Endodermal cell (in vitro differentiated cells): ENCODE data around the gene GPR75. TPM values are rescaled to one million over a fixed set of nuclear protein-coding genes. Genes with fewer than 3 reads are reported as not detected.

Experiments used
- DNase-seq: peaks from one replicate; pipeline ENCODE4 v3.0.0-alpha.2; 2017
- H3K27ac ChIP-seq: 2 replicates; pipeline ENCODE4 v1.5.1; 2013; ENCODE audit warnings: mild to moderate bottlenecking, low read depth, low read length, moderate library complexity
- H3K27me3 ChIP-seq: 2 replicates; pipeline ENCODE4 v1.6.1; 2013; ENCODE audit warnings: mild to moderate bottlenecking, low read length, moderate library complexity; ENCODE audit not compliant: insufficient read depth, control insufficient read depth, poor library complexity, severe bottlenecking
- H3K36me3 ChIP-seq: 2 replicates; pipeline ENCODE4 v1.7.0; 2013; ENCODE audit warnings: mild to moderate bottlenecking, low read length, moderate library complexity; ENCODE audit not compliant: control insufficient read depth, insufficient read depth
- H3K4me1 ChIP-seq: one replicate; pipeline ENCODE4 v1.7.0; 2013; ENCODE audit warnings: low read length; ENCODE audit not compliant: control insufficient read depth, insufficient read depth
- H3K4me3 ChIP-seq: 2 replicates; pipeline ENCODE4 v1.5.1; 2013; ENCODE audit warnings: mild to moderate bottlenecking, low read length, moderate library complexity
- H3K9ac ChIP-seq: 2 replicates; pipeline ENCODE4 v1.6.1; 2013; ENCODE audit warnings: mild to moderate bottlenecking, low read length, moderate library complexity; ENCODE audit not compliant: poor library complexity, severe bottlenecking; ENCODE audit errors: extremely low read depth
- H3K9me3 ChIP-seq: 2 replicates; pipeline ENCODE4 v1.6.1; 2013; ENCODE audit warnings: mild to moderate bottlenecking, low read length, moderate library complexity; ENCODE audit not compliant: control insufficient read depth
- H3K27ac Mint-ChIP-seq: 2 replicates; pipeline ENCODE4 v1.8.0; 2020; ENCODE audit warnings: mixed read lengths
- H3K27me3 Mint-ChIP-seq: 2 replicates; pipeline ENCODE4 v1.8.0; 2021; ENCODE audit warnings: mild to moderate bottlenecking, mixed read lengths; ENCODE audit not compliant: insufficient read depth
- H3K36me3 Mint-ChIP-seq: 2 replicates; pipeline ENCODE4 v1.8.0; 2020; ENCODE audit warnings: low read depth, mixed read lengths
- H3K4me1 Mint-ChIP-seq: 2 replicates; pipeline ENCODE4 v1.8.0; 2020; ENCODE audit warnings: mixed read lengths
- H3K4me3 Mint-ChIP-seq: 2 replicates; pipeline ENCODE4 v1.8.0; 2020; ENCODE audit warnings: mild to moderate bottlenecking, moderate library complexity, mixed read lengths
- H3K9me3 Mint-ChIP-seq: 2 replicates; pipeline ENCODE4 v1.8.0; 2020; ENCODE audit warnings: mild to moderate bottlenecking, mixed read lengths
- CTCF ChIP-seq: fragments of 200-600 bp; sonication (generic); conservative IDR thresholded peaks from 2 replicates; pipeline ENCODE4 v1.5.0; 2021; ENCODE audit warnings: antibody characterized with exemption, mild to moderate bottlenecking
- WGBS, 2 experiments: methylation state at CpG; one replicate each; pipeline versions ENCODE4 v1.1.5 to v1.1.7; 2013; ENCODE audit warnings: missing lambda C conversion rate in 2 of 2, mixed read lengths in 1 of 2; ENCODE audit not compliant: insufficient coverage in 1 of 2, insufficient read length in 1 of 2; 5-methylcytosine and 5-hydroxymethylcytosine counted together
- total RNA-seq, 2 donors: library from RNA; stranded (reverse); fragmentation: NEBNext Ultra II Directional in 1 of 2; extraction: Animal tissue kit (Norgen Biotek cat#: 25700) in 1 of 2; gene quantifications; 2 replicates in 1 of 2; 3 replicates in 1 of 2; pipeline ENCODE4 v1.2.1, GENCODE V29; 2021

GPR75 gene
- total RNA-seq, 2 donors from 2014 or later, result 3.6 to 6.7 TPM

- TF ChIP-seq CTCF, result no peak
- no peaks in the 10 kb centered on the region for H3K27me3 ChIP-seq
- no peak overlapping the region for H3K9ac ChIP-seq
- Mint-ChIP-seq H3K9me3 (peaks cover 11% of the 10 kb centered on the region), H3K27me3 (no peaks in the 10 kb centered on the region), H3K36me3 (peaks cover 82% of the 10 kb centered on the region), H3K4me3 (no peak overlapping the region), H3K4me1 (no peaks in the 10 kb centered on the region), H3K27ac (no peak overlapping the region)
- no peak overlapping the region for H3K4me3 ChIP-seq
- H3K27ac ChIP-seq, result no peak overlapping the region
- no peaks in the 10 kb centered on the region for H3K4me1 ChIP-seq
- WGBS, 2 experiments, result 92% methylated on average over 2 of the region's 2 CpGs; no CpG with 5 or more reads in 1 of the 2 experiments
- H3K36me3 ChIP-seq, result peaks cover 95% of the 10 kb centered on the region
- DNase-seq, result no peak
- peaks cover 16% of the 10 kb centered on the region for H3K9me3 ChIP-seq
These were observed 21.6 kb upstream of the GPR75 start for GRCh38 chr2:53881360-53881759.

- Mint-ChIP-seq H3K9me3 (peaks cover 11% of the 10 kb centered on the region), H3K36me3 (peaks cover 80% of the 10 kb centered on the region), H3K27me3 (no peaks in the 10 kb centered on the region), H3K4me3 (no peak overlapping the region), H3K27ac (no peak overlapping the region), H3K4me1 (no peaks in the 10 kb centered on the region)
- Histone ChIP-seq H3K9ac (no peak overlapping the region), H3K9me3 (peaks cover 16% of the 10 kb centered on the region), H3K27me3 (no peaks in the 10 kb centered on the region), H3K36me3 (peaks cover 94% of the 10 kb centered on the region), H3K4me3 (no peak overlapping the region), H3K27ac (no peak overlapping the region), H3K4me1 (no peaks in the 10 kb centered on the region)
- no peak for DNase-seq
- WGBS, 2 experiments, result 90 to 100% methylated on average over 2 to 3 of the region's 3 CpGs
- TF ChIP-seq CTCF, result no peak
These were observed 21.0 kb upstream of the GPR75 start for GRCh38 chr2:53880756-53881155.

- Histone ChIP-seq H3K27ac (no peak overlapping the region), H3K4me1 (no peaks in the 10 kb centered on the region), H3K9me3 (peaks cover 16% of the 10 kb centered on the region), H3K27me3 (no peaks in the 10 kb centered on the region), H3K36me3 (peaks cover 91% of the 10 kb centered on the region), H3K9ac (no peak overlapping the region), H3K4me3 (no peak overlapping the region)
- H3K4me1 Mint-ChIP-seq, result no peaks in the 10 kb centered on the region
- peaks cover 79% of the 10 kb centered on the region for H3K36me3 Mint-ChIP-seq
- 98 to 100% methylated on average over 1 to 2 of the region's 2 CpGs for WGBS, 2 experiments
- H3K27me3 Mint-ChIP-seq, result no peaks in the 10 kb centered on the region
- no peak overlapping the region for H3K4me3 Mint-ChIP-seq
- DNase-seq, result no peak
- no peak overlapping the region for H3K27ac Mint-ChIP-seq
- H3K9me3 Mint-ChIP-seq, result peaks cover 11% of the 10 kb centered on the region
- no peak for TF ChIP-seq CTCF
These were observed 17.8 kb upstream of the GPR75 start for GRCh38 chr2:53877556-53877955.
